Measurements from ENCODE around the gene SLMAP.

SLMAP gene

DNA sequence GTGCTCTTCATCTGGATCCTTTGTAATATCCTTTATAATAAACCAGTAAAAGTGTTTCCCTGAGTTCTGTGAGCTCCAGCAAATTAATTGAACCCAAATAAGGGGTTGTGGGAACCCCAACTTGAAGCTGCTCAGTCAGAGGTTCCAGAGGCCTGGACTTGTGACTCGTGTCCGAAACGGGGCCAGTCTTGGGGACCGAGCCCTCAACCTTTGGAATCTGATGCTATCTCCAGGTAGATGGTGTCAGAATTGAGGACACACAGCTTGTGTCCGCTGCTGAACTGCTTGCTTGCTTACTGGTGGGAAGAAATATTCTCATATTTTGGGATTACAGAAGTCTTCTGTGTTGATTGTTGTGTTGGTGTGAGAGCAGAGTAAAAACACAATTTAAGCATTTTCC lies 212.4 kb downstream of the SLMAP start:
- no peak for DNase-seq

DNA sequence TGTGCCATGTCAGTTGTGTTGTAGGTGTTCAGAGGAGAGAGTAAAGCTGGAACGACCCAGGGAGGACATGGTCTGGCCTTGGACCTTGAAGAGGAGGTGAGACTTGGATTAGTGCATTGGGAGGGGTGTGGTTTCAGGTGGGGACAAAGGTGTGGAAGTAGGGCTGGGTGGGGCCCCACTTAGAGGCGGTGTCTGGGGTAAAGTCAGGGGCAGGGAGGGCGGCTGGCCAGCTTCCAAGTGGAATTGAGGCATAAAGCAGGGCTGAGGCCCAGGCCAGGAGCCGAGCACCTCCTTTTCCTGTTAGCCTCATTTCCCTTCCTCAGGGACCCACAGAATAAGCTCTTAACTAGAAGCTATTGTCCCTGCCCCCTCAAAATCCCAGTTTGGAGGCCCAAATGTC lies 215.9 kb downstream of the SLMAP start:
- DNase-seq, result no peak

- no peak for DNase-seq
Observed at GRCh38 chr3:57972531-57973111, 216.5 kb downstream of the SLMAP start.

GRCh38 chr3:57973715-57974477 lies 217.8 kb downstream of the SLMAP start:
- no peak for DNase-seq

DNA sequence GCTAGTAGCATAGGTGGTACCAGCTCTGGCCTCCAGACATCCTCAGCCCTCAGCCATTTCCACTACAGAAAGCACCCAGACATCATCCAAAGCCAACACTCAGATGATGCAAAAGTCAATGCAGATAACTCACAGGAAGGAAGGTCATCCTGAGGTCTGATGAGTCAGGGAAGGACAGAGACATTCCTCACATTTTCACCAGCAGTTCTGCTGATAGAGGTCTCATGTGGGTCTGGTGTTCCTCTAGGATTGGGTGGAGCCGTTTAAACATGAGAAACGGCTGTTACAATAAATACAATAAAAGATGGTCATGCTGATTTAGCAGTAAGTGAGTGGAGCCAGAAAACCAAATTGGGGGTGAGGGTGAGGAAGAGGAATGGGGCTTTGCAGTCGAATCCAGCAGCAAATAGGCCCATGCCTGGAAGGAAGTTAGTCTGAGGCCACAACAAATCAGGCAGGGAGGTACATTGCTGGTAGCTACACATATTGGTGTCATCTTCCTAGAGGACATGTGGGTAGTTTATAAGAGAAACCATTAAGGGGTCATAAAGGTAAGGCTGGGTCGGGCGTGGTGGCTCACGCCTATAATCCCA lies 218.8 kb downstream of the SLMAP start:
- no peak for DNase-seq

DNA sequence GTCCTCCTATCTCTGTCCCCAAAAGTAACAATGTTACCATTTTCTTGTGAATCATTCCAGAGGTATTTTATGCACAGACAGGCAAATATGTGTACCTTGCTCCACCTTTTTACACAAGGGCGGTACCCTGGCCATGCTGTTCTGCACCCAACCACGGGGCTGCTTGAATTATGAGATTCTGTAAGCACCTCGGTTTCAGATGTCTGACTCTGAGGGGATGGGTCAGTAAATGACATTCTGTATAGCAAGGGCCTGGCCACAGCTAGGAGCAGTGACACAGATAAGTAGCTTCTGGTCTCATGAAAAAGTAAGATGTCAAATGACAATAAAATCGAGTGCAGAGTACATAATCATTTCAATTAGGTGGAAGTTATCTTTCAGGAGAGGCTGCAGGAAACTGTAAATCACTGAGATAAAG lies 221.7 kb downstream of the SLMAP start:
- no peak for DNase-seq

- DNase-seq, result no peak
Observed at GRCh38 chr3:57978316-57978715, 222.2 kb downstream of the SLMAP start.
